ENCODE measurements around the gene CPNE6. TPM values are rescaled to one million over a fixed set of nuclear protein-coding genes. Genes with fewer than 3 reads are reported as not detected.

The CPNE6 gene
- total RNA-seq, 2 donors from 2014 or later, result not detected

DNA sequence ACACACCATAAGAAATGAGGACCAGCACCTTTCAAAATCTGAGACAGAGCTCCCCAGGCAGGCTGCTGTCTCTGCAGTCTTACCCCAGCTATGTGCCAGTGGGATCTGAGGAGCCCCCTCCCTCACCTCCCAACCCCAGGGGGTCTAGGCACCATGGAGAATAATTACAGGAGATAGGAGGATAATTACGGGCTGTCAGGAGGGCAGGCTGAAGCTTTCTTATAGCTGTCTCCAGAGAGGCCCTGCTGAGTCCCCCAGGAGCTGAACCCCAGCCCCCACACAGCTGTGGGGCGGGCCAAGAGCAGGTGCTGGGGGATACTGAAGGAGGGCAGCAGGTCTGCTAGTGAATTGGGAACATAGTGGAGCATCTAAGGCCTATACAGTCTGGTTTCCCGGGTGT, 6.8 kb downstream of the CPNE6 start:
- H3K36me3 Mint-ChIP-seq (ENCODE audit: low read depth), result no peaks in the 10 kb centered on the region
- H3K27ac Mint-ChIP-seq, result no peak overlapping the region
- no peak for DNase-seq
- no peaks in the 10 kb centered on the region for H3K27me3 Mint-ChIP-seq
- H3K4me3 Mint-ChIP-seq, result no peak overlapping the region
- ATAC-seq, result no peak
- no peaks in the 10 kb centered on the region for H3K9me3 ChIP-seq (ENCODE audit: control insufficient read depth, low read length, poor library complexity, severe bottlenecking)
- peaks cover 19% of the 10 kb centered on the region for H3K4me1 Mint-ChIP-seq

DNA sequence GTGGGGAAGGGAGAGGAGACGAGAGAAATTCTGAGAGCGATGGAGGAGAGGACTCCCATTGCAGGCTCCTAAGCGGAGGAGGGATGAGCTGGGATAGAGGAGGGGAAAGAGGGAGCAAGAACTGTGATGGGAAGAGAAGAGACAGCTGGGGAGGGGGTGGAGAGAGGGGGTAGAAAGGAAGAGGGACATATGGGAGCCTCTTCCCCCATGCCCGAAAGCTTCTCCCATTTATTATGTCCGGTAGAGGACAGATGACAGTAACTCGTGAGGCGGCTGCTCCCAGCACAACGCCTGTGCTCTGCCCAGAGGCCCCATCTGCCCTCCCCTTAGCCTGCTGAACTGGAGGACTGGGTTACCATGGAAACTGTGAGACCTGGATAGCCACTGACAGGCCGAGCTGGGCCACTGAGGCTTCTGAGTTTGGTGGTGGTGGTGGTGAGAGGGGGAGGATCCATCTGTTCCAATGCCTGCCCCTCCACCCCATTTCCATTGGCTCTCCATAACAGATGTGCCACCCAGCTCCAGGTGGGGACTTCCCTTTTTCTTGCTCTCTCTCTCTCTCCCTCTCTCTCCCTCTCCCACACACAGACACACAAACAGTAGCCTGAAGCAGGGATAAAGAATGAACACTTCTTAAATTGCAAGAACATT, 8.3 kb downstream of the CPNE6 start:
- peak overlapping the region; percentile 91 for H3K4me3 Mint-ChIP-seq
- H3K36me3 Mint-ChIP-seq (ENCODE audit: low read depth), result no peaks in the 10 kb centered on the region
- ATAC-seq (no peak), DNase-seq (no peak)
- H3K4me1 Mint-ChIP-seq, result peaks cover 22% of the 10 kb centered on the region
- H3K9me3 ChIP-seq (ENCODE audit: control insufficient read depth, low read length, poor library complexity, severe bottlenecking), result no peaks in the 10 kb centered on the region
- H3K27me3 Mint-ChIP-seq, result no peaks in the 10 kb centered on the region
- peak overlapping the region; percentile 81 for H3K27ac Mint-ChIP-seq

DNA sequence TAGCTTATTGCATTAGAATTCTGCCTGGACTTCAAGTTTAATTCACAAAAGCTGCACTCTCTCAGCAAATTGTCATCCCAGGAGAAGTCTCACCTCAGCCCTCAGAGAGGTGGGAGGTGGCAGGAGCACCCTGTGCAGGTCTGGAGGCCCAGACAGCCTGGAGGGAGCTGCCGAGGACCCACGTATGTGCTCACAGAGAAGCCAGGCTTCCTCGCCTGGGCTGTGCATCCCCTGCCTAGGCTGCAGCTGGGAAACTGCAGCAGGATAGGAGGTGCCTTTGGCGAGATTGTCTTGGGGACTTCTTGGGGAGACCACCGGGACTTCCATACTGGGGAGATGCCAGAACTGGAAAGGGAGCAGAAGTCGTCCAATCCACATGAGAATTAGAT, 8.8 kb downstream of the CPNE6 start:
- H3K27me3 Mint-ChIP-seq, result no peaks in the 10 kb centered on the region
- no peak overlapping the region for H3K27ac Mint-ChIP-seq
- DNase-seq (no peak), ATAC-seq (no peak)
- H3K4me1 Mint-ChIP-seq, result peaks cover 22% of the 10 kb centered on the region
- no peaks in the 10 kb centered on the region for H3K36me3 Mint-ChIP-seq (ENCODE audit: low read depth)
- peak overlapping the region; percentile 91 for H3K4me3 Mint-ChIP-seq
- no peaks in the 10 kb centered on the region for H3K9me3 ChIP-seq (ENCODE audit: control insufficient read depth, low read length, poor library complexity, severe bottlenecking)

DNA sequence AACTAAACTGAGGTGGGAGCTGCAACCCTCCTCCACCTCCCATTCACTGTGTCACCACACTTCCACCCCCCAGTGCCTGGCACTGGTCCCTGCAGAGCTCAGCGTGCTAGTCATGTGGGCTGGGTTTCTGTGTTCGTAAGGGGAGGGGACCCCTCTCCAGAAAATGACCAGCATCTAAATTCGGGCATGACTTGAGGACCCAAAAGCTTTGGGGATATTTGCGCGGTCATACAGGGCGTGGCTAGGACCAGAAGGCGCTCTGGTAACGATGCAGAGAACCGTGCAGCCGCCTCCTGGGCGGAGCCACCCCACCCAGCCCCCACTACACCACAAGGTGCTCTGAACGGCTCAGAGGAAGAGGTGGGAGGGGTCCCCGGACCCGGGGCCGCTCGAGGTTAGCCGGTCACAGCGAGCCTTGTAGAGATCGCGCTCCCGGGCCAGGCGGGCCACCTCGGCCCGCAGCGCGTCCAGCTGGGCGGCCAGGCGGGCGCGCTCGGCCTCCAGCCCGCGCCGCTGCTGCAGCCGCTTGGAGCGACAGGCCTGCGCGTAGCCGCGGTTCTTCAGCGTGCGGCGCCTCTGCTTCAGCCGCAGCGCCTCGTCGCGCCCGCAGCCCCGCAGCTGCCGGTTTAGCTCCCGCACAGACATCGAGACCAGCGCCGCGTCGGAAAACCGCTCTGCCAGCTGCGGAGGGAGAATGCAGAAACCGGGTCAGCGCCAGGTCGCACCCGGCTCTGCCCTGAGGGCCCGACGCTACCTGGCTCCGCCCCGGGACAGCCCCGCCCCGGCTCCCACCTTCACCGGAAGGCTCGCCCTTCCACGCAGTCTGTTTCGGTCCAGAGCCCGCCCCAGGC, 9.8 kb downstream of the CPNE6 start:
- no peaks in the 10 kb centered on the region for H3K27me3 Mint-ChIP-seq
- DNase-seq (peak; percentile 39 to 50 (median 41)), ATAC-seq (peak; percentile 91)
- peak overlapping the region; percentile 91 for H3K4me3 Mint-ChIP-seq
- H3K27ac Mint-ChIP-seq, result peak overlapping the region; percentile 90
- H3K9me3 ChIP-seq (ENCODE audit: control insufficient read depth, low read length, poor library complexity, severe bottlenecking), result no peaks in the 10 kb centered on the region
- H3K36me3 Mint-ChIP-seq (ENCODE audit: low read depth), result no peaks in the 10 kb centered on the region
- peaks cover 22% of the 10 kb centered on the region for H3K4me1 Mint-ChIP-seq

DNA sequence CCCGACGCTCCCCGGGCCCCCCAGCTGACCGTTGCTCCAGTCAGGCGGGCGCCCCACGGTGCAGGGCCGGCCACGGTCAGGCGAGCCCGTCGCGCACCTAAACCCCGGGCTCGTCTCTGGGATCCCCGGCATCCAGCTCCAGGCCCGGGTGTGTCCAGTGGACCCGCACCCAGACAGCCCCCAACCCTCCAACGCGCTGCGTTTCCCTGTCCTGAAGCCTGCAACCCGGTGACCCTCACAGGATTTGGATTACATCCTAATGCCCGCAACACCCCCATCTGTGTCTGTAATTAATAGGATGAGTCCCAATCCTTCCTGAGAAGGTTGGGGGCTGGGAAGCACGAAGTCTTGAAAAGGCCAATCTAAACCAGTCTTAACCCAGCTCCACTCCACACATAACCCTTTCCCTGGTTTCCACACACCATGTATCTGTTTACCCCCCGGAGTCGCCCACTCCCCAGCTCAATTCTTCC, 10.4 kb downstream of the CPNE6 start:
- no peaks in the 10 kb centered on the region for H3K9me3 ChIP-seq (ENCODE audit: control insufficient read depth, low read length, poor library complexity, severe bottlenecking)
- Mint-ChIP-seq H3K4me3 (peak overlapping the region; percentile 91), H3K27ac (peak overlapping the region; percentile 90), H3K4me1 (peaks cover 22% of the 10 kb centered on the region), H3K27me3 (no peaks in the 10 kb centered on the region), H3K36me3 (ENCODE audit: low read depth) (no peaks in the 10 kb centered on the region)
- ATAC-seq, result no peak
- no peak for DNase-seq

DNA sequence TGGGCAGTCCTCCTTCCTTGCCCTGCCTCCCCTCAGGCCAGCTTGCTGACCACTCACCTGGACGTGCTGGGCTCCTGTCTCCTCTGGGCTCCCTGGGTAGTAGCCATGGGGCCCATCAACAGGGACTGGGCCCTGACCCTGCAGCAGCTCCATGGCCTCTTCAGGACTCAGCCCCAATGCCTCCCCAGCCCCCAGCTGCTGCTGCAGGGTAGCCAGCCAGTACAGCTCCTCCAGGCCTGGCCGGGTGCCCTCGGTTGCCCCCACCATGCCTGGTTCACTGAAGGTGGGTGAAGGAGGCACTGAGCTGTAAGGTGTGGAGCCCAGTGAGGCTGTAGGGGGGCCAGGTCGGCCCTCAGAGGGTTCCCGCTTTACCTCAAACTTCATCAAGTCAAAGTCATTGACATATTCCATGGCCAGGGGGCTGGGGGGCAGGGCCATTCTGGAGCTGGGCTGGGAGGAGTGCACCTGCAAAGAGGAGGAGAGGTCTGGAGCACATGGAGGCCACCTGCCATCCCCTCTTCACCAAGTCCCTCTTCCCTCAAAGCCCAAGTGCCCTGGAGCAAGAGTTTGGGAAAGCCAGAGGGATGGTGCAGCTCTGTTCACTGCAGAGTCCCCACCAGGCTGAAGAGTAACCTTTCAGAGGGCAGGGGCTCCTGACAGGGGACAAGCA, 11.2 kb downstream of the CPNE6 start:
- Mint-ChIP-seq H3K27ac (peak overlapping the region; percentile 90), H3K36me3 (ENCODE audit: low read depth) (no peaks in the 10 kb centered on the region), H3K4me3 (peak overlapping the region; percentile 91), H3K27me3 (no peaks in the 10 kb centered on the region), H3K4me1 (peaks cover 27% of the 10 kb centered on the region)
- H3K9me3 ChIP-seq (ENCODE audit: control insufficient read depth, low read length, poor library complexity, severe bottlenecking), result no peaks in the 10 kb centered on the region
- no peak for ATAC-seq
- DNase-seq, result no peak

DNA sequence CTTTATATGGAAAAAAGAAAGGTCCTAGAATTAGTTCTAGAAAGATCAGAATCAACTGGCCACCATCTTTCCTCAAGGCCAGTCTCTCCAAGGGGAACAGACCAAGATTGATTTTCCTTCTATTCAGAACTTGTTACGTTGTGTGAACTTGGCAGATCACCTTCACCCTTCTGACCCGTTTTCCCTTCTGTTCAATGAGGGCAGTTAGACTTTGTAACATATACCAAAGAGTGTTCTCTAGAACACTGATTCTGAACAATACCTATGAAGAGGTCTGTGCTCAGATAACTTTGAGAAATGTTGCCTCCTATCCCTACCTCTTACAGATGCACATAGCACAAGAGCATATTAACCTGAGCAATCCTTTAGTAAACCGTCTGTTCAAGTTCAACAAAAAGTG, 12.1 kb downstream of the CPNE6 start:
- no peak overlapping the region for H3K27ac Mint-ChIP-seq
- peaks cover 27% of the 10 kb centered on the region for H3K4me1 Mint-ChIP-seq
- H3K27me3 Mint-ChIP-seq, result no peaks in the 10 kb centered on the region
- no peak overlapping the region for H3K4me3 Mint-ChIP-seq
- no peaks in the 10 kb centered on the region for H3K9me3 ChIP-seq (ENCODE audit: control insufficient read depth, low read length, poor library complexity, severe bottlenecking)
- ATAC-seq, result no peak
- H3K36me3 Mint-ChIP-seq (ENCODE audit: low read depth), result no peaks in the 10 kb centered on the region
- DNase-seq, result no peak

DNA sequence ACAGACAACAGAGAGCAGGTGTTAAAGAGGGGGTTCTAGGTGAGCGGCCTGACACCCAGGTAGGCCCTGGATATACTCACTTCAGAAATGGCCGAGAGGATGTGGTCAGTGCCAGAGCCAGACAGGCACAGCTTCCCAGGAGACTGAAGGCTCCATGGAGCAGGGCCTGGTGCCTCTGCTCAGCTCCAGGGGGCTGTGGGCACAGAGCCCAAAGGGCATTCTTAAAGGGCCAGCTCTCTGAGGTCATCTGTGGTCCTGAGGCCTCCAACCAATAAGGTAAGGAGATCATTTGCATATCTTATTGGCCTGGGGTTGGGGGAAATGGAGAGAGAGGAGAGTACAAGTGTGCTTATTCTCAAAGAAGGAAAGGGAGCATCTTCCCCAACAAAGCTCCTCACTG, 13.1 kb downstream of the CPNE6 start:
- Mint-ChIP-seq H3K36me3 (ENCODE audit: low read depth) (no peaks in the 10 kb centered on the region), H3K27ac (no peak overlapping the region)
- no peak for ATAC-seq

DNA sequence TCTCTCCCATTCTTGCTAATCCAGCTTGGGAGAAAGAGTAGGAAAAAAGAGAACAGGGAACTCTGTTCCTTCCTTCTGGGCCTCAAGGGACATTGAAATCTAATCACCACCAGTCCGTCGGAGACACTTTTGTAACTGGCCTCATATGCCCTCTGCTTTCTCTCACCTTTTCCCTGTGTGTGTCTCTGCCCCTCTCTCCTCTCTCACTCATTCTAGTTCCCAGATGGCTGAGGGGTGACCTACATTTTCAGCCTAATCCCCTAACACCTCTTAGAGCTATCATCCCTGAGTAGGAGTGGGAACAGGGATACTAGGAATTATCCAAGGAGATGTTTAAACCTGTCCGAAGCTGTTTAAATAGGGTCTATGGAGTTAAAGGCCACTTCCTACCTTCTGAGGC, 13.9 kb downstream of the CPNE6 start:
- H3K27ac Mint-ChIP-seq, result no peak overlapping the region
- no peak for ATAC-seq

More for the DNA sequence above, 13.1 kb downstream of the CPNE6 start:
- DNase-seq, result no peak
- no peaks in the 10 kb centered on the region for H3K9me3 ChIP-seq (ENCODE audit: control insufficient read depth, low read length, poor library complexity, severe bottlenecking)
- H3K27me3 Mint-ChIP-seq, result no peaks in the 10 kb centered on the region
- H3K4me3 Mint-ChIP-seq, result no peak overlapping the region
- H3K4me1 Mint-ChIP-seq, result peaks cover 23% of the 10 kb centered on the region

DNA sequence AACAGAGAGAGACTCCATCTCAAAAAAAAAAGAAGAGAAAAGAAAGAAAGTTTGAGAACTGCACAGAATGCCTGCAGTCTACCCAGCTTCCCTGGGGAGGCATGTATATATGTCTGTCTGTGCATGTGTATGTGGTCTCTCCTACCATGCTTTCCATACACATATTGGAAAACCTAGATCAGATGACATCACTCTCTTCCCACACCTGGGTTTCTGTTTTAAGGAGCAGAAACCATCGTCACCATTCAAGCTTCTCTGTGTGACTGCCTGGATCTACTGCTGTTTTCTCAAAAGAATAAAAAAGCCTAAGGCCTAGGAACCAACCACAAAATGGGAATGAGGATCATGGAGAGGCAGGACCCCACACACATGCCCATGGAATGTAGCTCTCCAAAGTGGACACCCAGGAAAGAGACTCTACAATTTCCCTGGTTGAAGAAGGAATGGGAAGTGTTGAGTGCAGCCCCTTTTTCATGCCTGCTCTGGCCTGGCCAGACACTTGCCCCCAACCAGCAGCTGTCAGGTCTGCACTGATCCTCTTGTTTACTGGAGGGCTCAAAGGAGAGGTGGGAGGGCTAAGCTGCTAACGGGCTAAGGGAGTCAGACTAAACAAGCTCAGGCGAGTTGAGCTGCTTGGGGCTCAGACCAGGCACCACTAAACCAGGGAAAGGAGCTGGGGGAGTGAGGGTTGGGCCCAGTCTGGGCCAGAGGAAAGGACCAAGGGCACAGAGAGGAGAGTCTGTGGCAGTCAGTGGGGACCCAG, 15.0 kb downstream of the CPNE6 start:
- DNase-seq (no peak), ATAC-seq (no peak)
- Mint-ChIP-seq H3K4me3 (no peak overlapping the region), H3K27me3 (no peaks in the 10 kb centered on the region), H3K27ac (peak overlapping the region; percentile 80), H3K36me3 (ENCODE audit: low read depth) (no peaks in the 10 kb centered on the region), H3K4me1 (peaks cover 22% of the 10 kb centered on the region)
- H3K9me3 ChIP-seq (ENCODE audit: control insufficient read depth, low read length, poor library complexity, severe bottlenecking), result no peaks in the 10 kb centered on the region

More for the DNA sequence above, 13.9 kb downstream of the CPNE6 start:
- Mint-ChIP-seq H3K27me3 (no peaks in the 10 kb centered on the region), H3K36me3 (ENCODE audit: low read depth) (no peaks in the 10 kb centered on the region), H3K4me1 (peaks cover 27% of the 10 kb centered on the region), H3K4me3 (no peak overlapping the region)
- H3K9me3 ChIP-seq (ENCODE audit: control insufficient read depth, low read length, poor library complexity, severe bottlenecking), result no peaks in the 10 kb centered on the region
- DNase-seq, result no peak

DNA sequence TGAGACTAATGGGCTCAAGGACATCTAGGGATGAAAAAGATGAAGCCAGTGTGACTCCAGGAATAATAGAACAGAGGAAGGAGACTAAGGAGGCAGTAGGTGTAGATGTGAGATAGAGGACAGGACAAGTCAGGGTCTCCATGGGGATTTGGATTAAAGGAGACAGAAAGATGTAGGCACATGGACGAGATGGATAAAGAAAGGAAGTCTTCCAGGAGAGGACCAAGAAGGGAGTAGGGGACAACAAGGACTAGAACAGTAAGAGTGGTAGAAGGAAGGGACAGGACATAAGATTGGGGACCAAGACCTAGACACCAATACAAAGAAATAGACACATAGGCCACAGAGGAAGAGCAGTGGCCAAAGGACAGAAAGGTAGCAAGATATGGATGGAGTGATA, 15.6 kb downstream of the CPNE6 start:
- Mint-ChIP-seq H3K4me1 (peaks cover 19% of the 10 kb centered on the region), H3K27ac (peak overlapping the region; percentile 80), H3K36me3 (ENCODE audit: low read depth) (no peaks in the 10 kb centered on the region), H3K4me3 (no peak overlapping the region), H3K27me3 (no peaks in the 10 kb centered on the region)
- no peak for DNase-seq
- no peaks in the 10 kb centered on the region for H3K9me3 ChIP-seq (ENCODE audit: control insufficient read depth, low read length, poor library complexity, severe bottlenecking)
- ATAC-seq, result no peak

DNA sequence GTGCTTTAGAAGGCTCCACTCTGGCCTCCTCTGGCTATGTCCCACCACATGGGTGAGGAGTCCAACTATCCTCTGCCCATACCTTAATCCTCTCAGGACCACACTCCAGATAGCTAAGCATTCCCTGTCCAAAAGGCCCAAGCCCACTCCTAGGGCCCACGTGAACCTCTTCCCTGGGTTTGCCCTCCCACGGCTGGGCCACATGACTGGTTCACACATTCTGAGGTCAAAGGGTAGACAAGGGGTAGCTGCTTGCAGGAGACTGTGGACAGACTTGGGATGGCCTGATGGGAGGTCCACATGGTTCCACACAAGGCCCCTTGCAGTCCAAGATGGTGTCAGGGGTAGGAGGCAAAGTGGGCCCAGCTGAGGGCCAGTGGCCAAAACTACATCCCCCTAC, 16.7 kb downstream of the CPNE6 start:
- Mint-ChIP-seq H3K4me1 (peaks cover 17% of the 10 kb centered on the region), H3K4me3 (no peak overlapping the region), H3K27ac (no peak overlapping the region), H3K27me3 (no peaks in the 10 kb centered on the region), H3K36me3 (ENCODE audit: low read depth) (no peaks in the 10 kb centered on the region)
- no peaks in the 10 kb centered on the region for H3K9me3 ChIP-seq (ENCODE audit: control insufficient read depth, low read length, poor library complexity, severe bottlenecking)
- DNase-seq (no peak), ATAC-seq (no peak)

DNA sequence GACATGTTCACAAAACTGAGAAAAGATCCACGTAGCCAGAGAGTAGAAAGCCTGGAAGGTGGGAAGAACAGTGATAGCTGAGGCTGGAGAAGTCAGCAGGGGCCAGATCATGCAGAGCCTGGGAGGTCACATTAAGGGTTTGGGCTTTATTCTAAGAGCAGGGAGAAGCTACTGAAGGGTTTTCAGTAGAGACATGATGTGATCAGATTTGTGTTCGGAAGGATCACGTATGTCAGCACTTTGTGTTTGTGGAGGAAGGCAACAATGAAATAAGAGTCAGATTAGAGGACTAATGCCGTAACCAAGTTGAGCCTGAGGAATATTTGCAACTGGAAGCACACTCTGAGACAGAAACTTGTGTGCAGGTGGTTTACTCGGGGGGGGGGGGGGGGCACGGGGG, 18.5 kb downstream of the CPNE6 start:
- Mint-ChIP-seq H3K4me1 (peaks cover 25% of the 10 kb centered on the region), H3K4me3 (no peak overlapping the region), H3K27ac (no peak overlapping the region), H3K27me3 (no peaks in the 10 kb centered on the region), H3K36me3 (ENCODE audit: low read depth) (no peaks in the 10 kb centered on the region)
- no peak for DNase-seq
- no peak for ATAC-seq
- no peaks in the 10 kb centered on the region for H3K9me3 ChIP-seq (ENCODE audit: control insufficient read depth, low read length, poor library complexity, severe bottlenecking)
